HG03565 (cell line): ENCODE data around the gene COPG1.

Source experiments
- ATAC-seq: cut with Tn5 transposase; IDR thresholded peaks from one replicate; pipeline ENCODE4 v1.9.1; 2021; ENCODE audit warnings: mild to moderate bottlenecking, moderate library complexity; ENCODE audit not compliant: unreplicated experiment

The COPG1 gene

GRCh38 chr3:129312671-129313414, 63.4 kb downstream of the COPG1 start:
- no peak for ATAC-seq

GRCh38 chr3:129313415-129313664, 63.9 kb downstream of the COPG1 start:
- no peak for ATAC-seq

- ATAC-seq: no peak
These were observed 64.4 kb downstream of the COPG1 start for GRCh38 chr3:129313665-129314385.

DNA sequence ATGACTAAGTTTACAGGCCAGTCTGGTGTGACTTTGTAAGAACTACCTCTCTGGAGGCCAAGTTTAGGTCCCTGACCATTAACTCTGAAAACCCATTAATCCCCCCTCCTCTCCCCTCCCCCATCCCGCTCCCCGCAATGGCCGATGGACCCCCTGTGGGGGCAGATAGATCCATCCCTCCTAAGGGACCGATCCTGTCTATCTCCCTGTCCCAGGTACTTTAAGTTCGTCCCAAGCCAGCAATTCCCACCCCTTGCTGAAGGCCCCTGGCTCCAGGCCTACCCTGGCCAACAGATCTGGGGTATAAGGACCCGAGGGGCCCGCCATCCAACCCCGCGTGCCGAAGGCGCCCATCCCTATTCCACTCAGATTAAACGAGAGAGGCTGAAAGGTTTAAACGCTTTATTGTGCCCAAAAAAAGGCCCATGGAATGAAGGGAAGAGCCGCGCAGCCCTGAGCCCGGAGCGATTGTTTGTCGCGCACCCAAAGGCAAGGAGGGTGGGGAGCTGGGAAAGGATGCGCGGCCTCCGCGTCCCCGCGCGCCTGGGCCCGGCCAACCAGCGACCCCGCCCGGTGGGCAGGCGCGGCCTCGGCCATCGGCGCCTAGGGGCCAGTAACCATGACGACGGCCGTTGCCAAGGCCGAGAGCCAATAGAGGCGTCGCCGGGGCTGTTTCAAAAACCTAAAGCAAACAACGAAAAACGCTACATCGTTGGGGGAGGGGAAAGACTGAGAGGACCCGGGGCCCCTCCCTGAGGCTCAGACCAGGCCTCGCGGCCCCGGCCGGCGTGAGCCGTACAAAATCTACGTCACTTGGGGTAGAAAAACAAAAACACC, 65.2 kb downstream of the COPG1 start:
- no peak for ATAC-seq

DNA sequence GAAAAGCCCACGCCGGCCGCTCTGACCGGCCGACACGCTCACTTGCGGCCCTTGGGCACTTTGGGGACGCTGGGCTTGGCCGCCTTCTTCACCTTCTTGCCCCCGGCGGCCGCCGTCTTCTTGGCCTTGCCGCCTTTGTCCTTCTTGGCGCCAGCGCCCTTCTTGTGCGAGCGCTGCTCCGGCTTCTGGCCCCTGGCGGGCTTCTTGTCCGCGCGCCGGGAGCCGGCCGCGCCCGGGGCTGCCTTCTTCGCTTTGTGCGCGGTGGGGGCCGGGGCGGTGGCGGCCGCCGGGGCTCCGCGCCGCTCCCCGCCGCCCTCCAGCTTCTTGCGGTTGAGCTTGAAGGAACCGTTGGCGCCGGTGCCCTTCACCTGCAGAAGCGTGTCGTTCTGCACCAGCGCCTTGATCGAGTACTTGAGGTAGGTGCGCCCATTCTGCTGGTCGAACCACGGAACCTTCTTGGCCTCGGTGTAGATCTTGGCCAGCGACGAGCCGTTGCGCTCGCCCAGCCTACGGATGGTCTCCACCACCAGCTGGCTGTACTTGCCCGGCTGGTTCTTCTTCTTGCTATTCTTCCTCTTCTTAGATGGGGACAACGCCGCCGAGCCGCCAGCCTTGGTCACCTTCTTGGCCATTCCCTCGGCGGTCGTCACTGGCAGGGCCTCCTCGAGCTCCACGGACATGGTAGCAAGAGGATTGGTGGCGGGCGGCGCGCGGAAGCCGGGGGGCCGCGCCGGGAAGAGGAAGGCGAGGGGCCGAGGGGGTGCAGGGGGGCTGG, 66.0 kb downstream of the COPG1 start:
- no peak for ATAC-seq

GRCh38 chr3:129315998-129316247, 66.5 kb downstream of the COPG1 start:
- no peak for ATAC-seq

DNA sequence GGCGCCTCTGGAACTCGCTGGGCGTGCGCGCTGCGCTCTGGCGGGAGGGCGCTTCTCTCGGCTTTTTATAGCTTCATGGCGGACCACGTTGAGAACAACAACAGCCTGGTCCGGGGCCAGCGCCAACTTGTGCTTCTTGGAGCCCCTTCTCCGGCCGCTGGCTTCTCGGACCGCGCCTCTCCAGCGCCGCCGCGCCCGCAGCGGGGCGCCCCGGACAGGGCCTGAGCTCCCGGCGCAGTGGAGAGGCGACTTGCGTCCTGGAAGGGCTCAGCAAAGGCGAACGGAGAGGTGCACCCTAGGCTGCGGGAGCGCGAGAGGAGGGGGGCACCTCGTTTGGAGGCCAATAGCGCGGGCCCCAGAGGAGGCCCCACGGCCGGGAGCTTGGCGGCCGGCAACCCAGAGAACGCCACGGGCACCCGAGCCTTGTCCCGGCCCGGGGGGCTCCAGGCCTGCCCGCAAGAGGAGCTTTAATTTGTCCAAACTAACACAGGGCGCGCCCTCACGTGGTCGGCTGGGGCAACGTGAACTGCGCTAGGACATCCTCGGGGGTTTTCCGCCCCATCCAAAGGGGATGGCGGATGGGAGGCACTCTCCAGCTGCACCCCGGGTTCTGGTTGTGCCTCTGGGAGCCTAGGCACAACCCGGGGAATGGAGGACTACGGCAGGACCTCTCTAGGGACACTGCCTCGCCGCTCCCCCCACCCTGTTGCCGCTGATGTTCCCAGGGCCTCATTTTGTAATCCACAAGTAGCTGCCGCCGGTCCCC, 67.0 kb downstream of the COPG1 start:
- no peak for ATAC-seq

- ATAC-seq: no peak
These were observed 67.8 kb downstream of the COPG1 start for GRCh38 chr3:129317014-129317771.

DNA sequence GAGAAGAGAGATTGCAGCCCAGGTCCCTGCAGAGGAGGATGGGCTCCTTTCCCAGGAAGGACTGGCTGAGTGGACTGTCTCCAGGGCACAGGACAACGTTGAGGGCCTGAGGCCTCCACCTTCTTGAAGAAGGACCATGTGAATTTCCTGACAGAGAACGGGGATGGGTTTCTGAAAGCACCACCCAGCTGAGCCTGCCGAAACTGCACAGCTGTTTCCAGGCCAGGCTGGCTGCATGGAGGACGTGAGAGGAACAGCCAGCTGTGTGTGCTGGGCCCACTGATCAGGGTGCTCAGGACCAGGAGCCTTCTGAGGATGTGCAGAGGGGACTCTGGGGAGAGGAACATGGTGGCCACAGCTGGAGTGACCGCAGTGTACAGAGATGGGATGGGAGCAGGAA, 68.4 kb downstream of the COPG1 start:
- ATAC-seq: no peak

- ATAC-seq: no peak
These were observed 69.5 kb downstream of the COPG1 start for GRCh38 chr3:129318921-129319320.

DNA sequence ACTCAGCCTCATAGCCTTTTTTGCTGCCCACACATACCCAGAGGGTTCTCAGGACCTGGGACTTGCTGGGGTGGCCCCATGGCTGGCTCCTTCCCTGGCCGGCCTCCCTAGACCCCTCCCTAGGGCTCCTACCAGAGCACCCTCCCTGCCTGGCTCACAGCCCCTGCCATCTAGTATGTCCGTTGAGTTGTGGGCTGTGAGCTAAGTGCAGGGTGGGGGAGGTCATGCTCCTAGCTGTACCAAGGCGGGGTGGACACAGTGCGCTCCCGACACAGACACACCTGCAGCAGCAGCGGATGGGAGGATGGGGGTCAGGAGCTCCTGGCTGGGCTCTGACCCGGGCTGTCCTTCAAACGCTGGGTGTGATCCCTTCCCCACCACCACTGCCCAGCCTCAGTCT, 70.9 kb downstream of the COPG1 start:
- no peak for ATAC-seq

- ATAC-seq: no peak
These were observed 71.5 kb downstream of the COPG1 start for GRCh38 chr3:129320825-129321487.

- no peak for ATAC-seq
These were observed 72.5 kb downstream of the COPG1 start for GRCh38 chr3:129321887-129322286.

GRCh38 chr3:129323651-129324294, 74.4 kb downstream of the COPG1 start:
- ATAC-seq: no peak

DNA sequence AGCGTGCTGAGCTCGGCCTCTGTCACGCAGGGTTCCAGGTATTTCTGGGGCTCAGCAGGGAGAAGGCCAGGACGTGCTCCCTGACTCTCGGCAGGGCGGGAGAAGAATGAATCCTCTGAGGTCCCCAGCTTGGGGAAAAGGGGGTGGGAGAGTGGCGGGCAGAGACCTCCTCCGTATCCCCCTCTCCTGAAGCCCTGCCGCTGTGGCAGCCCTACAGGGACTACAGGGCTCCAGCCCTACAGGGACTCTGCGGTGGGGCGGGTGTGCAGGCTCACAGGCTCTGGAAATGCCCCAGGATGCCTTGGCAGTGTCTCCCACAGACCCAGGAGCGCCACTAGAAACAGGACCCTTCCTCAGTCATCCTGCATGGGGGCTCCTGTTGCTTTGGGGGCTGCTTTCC, 75.4 kb downstream of the COPG1 start:
- ATAC-seq: no peak

- no peak for ATAC-seq
These were observed 76.0 kb downstream of the COPG1 start for GRCh38 chr3:129325383-129325782.

DNA sequence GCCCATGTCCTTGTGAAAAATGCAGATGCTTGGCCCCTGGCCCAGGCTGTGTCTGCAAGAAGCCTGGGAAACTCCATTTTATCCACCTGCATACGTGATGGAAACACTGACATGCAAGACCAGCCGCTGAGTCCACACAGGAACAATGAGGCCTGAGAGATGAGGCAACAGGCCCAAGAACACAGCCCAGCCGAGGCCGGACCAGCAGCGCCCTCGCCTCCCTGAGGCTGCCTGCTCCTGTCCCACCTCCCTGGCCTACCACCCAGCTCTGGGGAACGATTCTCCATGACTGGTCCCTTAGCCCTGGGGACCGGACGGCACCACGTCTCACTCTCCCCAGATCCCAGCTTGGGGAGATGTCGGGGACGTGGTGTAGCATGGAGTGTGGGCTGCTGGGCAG, 76.7 kb downstream of the COPG1 start:
- no peak for ATAC-seq

- ATAC-seq: no peak
These were observed 77.2 kb downstream of the COPG1 start for GRCh38 chr3:129326595-129326994.
